Skeletal muscle tissue (tissue), 4 donors: ENCODE results near the gene ENO1. TPM values are rescaled to one million over a fixed set of nuclear protein-coding genes. Genes with fewer than 3 reads are reported as not detected.
A peak's percentile ranks its signal among the peaks of the same experiment; 100 is the strongest.
"Not testable (repeated sequence)": the region's sequence is repeated elsewhere in the genome, so short reads cannot be mapped to it uniquely, and the experiment has no call there.

Experiments used
- H3K27ac ChIP-seq: one replicate; pipeline ENCODE4 v1.7.0; 2013; ENCODE audit warnings: mild to moderate bottlenecking, low read depth, low read length, inconsistent platforms
- H3K27me3 ChIP-seq, 3 donors: one replicate each; pipeline ENCODE4 v1.7.0; 2013; ENCODE audit warnings: low read length in 3 of 3; ENCODE audit not compliant: control insufficient read depth in 3 of 3, insufficient read depth in 3 of 3
- H3K36me3 ChIP-seq, 3 donors: one replicate each; pipeline ENCODE4 v1.7.0; 2013; ENCODE audit warnings: low read length in 3 of 3; ENCODE audit not compliant: control insufficient read depth in 3 of 3, insufficient read depth in 3 of 3
- H3K4me1 ChIP-seq, 3 donors: one replicate each; pipeline ENCODE4 v1.7.0; 2013; ENCODE audit warnings: low read length in 3 of 3, mild to moderate bottlenecking in 3 of 3; ENCODE audit not compliant: control insufficient read depth in 3 of 3, insufficient read depth in 3 of 3
- H3K4me3 ChIP-seq, 3 donors: one replicate each; pipeline ENCODE4 v1.7.0; 2013; ENCODE audit warnings: low read length in 3 of 3
- H3K9ac ChIP-seq, 3 donors: one replicate each; pipeline ENCODE4 v1.7.0; 2013; ENCODE audit warnings: low read length in 3 of 3, mild to moderate bottlenecking in 3 of 3, moderate library complexity in 2 of 3, low read depth in 1 of 3
- H3K9me3 ChIP-seq, 3 donors: one replicate each; pipeline ENCODE4 v1.7.0; 2013; ENCODE audit warnings: low read length in 3 of 3; ENCODE audit not compliant: control insufficient read depth in 3 of 3
- total RNA-seq: library from RNA; depleted of rRNA; stranded (reverse); fragments of >200 nt; gene quantifications from one replicate; pipeline ENCODE4 v1.2.3, GENCODE V29; 2014
- donor health status: Osteomylitis.

ENO1 gene
- total RNA-seq, 1 donor from 2014 or later: 320 TPM

- Histone ChIP-seq H3K9me3 (no peaks in the 10 kb centered on the region), H3K36me3 (no peaks in the 10 kb centered on the region), H3K27ac (peak overlapping the region; percentile 67), H3K27me3 (no peaks in the 10 kb centered on the region), H3K4me3 (no peak overlapping the region), H3K9ac (peak overlapping the region in 1 of 3 donors; percentile 50), H3K4me1 (peaks cover 24 to 28% (median 26%) of the 10 kb centered on the region in 3 donors)
Observed at GRCh38 chr1:8847990-8848389, 30.5 kb downstream of the ENO1 start.

GRCh38 chr1:8846263-8846662 lies 32.2 kb downstream of the ENO1 start:
- H3K4me1 ChIP-seq: peaks cover 24 to 28% (median 26%) of the 10 kb centered on the region in 3 donors
- H3K27ac ChIP-seq: no peak overlapping the region
- H3K9ac ChIP-seq: no peak overlapping the region
- no peak overlapping the region for H3K4me3 ChIP-seq
- H3K27me3 ChIP-seq: no peaks in the 10 kb centered on the region
- H3K36me3 ChIP-seq: no peaks in the 10 kb centered on the region
- no peaks in the 10 kb centered on the region for H3K9me3 ChIP-seq

- no peak overlapping the region for H3K4me3 ChIP-seq
- peak overlapping the region; percentile 72 for H3K27ac ChIP-seq
- H3K9me3 ChIP-seq: no peaks in the 10 kb centered on the region
- H3K9ac ChIP-seq: peak overlapping the region in 1 of 3 donors; percentile 66
- H3K4me1 ChIP-seq: peaks cover 24 to 28% (median 26%) of the 10 kb centered on the region in 3 donors
- H3K27me3 ChIP-seq: no peaks in the 10 kb centered on the region
- no peaks in the 10 kb centered on the region for H3K36me3 ChIP-seq
Observed at GRCh38 chr1:8845104-8846097, 33.1 kb downstream of the ENO1 start.

GRCh38 chr1:8844501-8845006 lies 33.9 kb downstream of the ENO1 start:
- Histone ChIP-seq H3K9me3 (no peaks in the 10 kb centered on the region), H3K27me3 (no peaks in the 10 kb centered on the region), H3K4me1 (peaks cover 24 to 28% (median 26%) of the 10 kb centered on the region in 3 donors), H3K27ac (peak overlapping the region; percentile 72), H3K9ac (peak overlapping the region; percentile 14 to 66 (median 62)), H3K36me3 (no peaks in the 10 kb centered on the region), H3K4me3 (peak overlapping the region; percentile 41 to 45 (median 43))

- Histone ChIP-seq H3K4me1 (peaks cover 6 to 14% (median 14%) of the 10 kb centered on the region in 3 donors), H3K4me3 (no peak overlapping the region)
Observed at GRCh38 chr1:8841395-8841794, 37.1 kb downstream of the ENO1 start.

GRCh38 chr1:8839990-8840389 lies 38.5 kb downstream of the ENO1 start:
- no peaks in the 10 kb centered on the region for H3K27me3 ChIP-seq
- H3K9ac ChIP-seq: no peak overlapping the region
- H3K4me3 ChIP-seq: no peak overlapping the region
- H3K27ac ChIP-seq: no peak overlapping the region
- peaks cover 6 to 10% (median 10%) of the 10 kb centered on the region in 3 donors for H3K4me1 ChIP-seq
- no peaks in the 10 kb centered on the region for H3K9me3 ChIP-seq
- H3K36me3 ChIP-seq: no peaks in the 10 kb centered on the region

More at GRCh38 chr1:8841395-8841794, 37.1 kb downstream of the ENO1 start:
- H3K9me3 ChIP-seq: no peaks in the 10 kb centered on the region
- no peak overlapping the region for H3K27ac ChIP-seq
- no peaks in the 10 kb centered on the region for H3K36me3 ChIP-seq
- no peak overlapping the region for H3K9ac ChIP-seq
- H3K27me3 ChIP-seq: no peaks in the 10 kb centered on the region

- H3K4me3 ChIP-seq: no peak overlapping the region
- H3K9me3 ChIP-seq: no peaks in the 10 kb centered on the region
- no peaks in the 10 kb centered on the region for H3K27me3 ChIP-seq
- H3K9ac ChIP-seq: no peak overlapping the region
- H3K36me3 ChIP-seq: no peaks in the 10 kb centered on the region
- H3K4me1 ChIP-seq: no peaks in the 10 kb centered on the region
- H3K27ac ChIP-seq: no peak overlapping the region
Observed at GRCh38 chr1:8835941-8836643, 42.4 kb downstream of the ENO1 start.

- no peaks in the 10 kb centered on the region for H3K27me3 ChIP-seq
- H3K4me1 ChIP-seq: peaks cover 0 to 4% (median 3%) of the 10 kb centered on the region in 3 donors
- H3K9me3 ChIP-seq: no peaks in the 10 kb centered on the region
- H3K4me3 ChIP-seq: no peak overlapping the region
- H3K36me3 ChIP-seq: no peaks in the 10 kb centered on the region
- H3K9ac ChIP-seq: no peak overlapping the region
- H3K27ac ChIP-seq: no peak overlapping the region
Observed at GRCh38 chr1:8831340-8831739, 47.1 kb downstream of the ENO1 start.

GRCh38 chr1:8830732-8831131 lies 47.8 kb downstream of the ENO1 start:
- H3K27ac ChIP-seq, H3K4me3 ChIP-seq, H3K27me3 ChIP-seq, H3K9me3 ChIP-seq, H3K9ac ChIP-seq, H3K36me3 ChIP-seq, H3K4me1 ChIP-seq: not testable (repeated sequence)
